ENCODE results near the gene SNRPD3. TPM values are rescaled to one million over a fixed set of nuclear protein-coding genes. Genes with fewer than 3 reads are reported as not detected.
"Not testable (repeated sequence)": the region's sequence is repeated elsewhere in the genome, so short reads cannot be mapped to it uniquely, and the experiment has no call there.

The SNRPD3 gene
- total RNA-seq, 1 donor from 2014 or later: 78.8 TPM

DNA sequence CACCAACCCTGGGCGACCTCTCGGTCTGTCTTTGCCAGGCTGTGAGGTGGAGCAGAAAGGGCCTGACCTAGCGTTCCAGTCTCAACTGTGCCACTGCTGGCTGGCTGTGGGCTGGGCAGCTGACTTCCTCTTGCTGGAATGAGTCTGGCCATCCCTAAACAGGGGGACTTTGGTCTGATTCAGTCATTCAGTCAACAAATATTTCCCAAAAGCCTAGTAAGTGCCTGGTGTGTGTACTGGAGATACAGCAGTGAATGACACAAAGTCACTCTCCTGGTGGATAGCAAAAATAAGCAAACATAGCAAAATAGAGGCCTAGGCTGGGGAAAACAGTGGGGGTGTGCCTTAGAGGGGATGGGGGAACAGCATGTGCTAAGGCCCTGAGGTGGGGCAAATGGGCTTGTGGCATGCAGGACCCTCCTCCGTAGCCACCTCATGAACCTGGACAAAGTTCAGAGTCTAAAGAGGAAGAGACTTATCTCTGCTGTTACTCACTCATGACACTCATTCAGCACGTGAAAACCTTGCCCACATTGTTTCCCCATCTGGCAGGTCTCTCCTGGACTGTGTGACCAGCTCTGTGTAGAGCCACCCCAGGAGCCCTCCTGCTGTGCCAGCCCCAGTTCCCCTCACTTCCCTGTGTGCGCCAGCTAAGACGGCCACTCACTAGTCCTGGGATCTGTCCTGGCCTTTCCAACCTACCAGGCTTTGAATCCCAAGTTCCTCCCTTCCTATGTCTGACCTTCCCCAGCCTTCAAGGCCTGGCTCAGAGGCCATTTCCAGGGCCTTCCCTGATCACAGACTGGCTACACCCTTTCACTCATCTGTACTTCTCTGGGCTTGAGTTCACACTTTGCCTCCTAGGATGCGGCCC, 5.5 kb upstream of the SNRPD3 start:
- peaks cover 33 to 36% (median 35%) of the 10 kb centered on the region in 3 donors for H3K36me3 ChIP-seq (ENCODE audit: control insufficient read depth in 3 of 3, insufficient read depth in 3 of 3, low read length in 3 of 3)
- peaks cover 42 to 60% (median 50%) of the 10 kb centered on the region in 3 donors for H3K4me1 ChIP-seq (ENCODE audit: control insufficient read depth in 3 of 3, insufficient read depth in 3 of 3, low read length in 3 of 3)
- no peak overlapping the region for H3K27ac ChIP-seq (ENCODE audit: low read depth, low read length)
- no peaks in the 10 kb centered on the region for H3K27me3 ChIP-seq (ENCODE audit: control insufficient read depth in 3 of 3, insufficient read depth in 3 of 3, low read length in 3 of 3)
- no peaks in the 10 kb centered on the region for H3K9me3 ChIP-seq (ENCODE audit: control insufficient read depth in 3 of 3, low read length in 3 of 3)
- peak overlapping the region in 2 of 3 donors; percentile 7 to 45 for H3K9ac ChIP-seq (ENCODE audit: low read depth in 1 of 3, low read length in 3 of 3)
- no peak overlapping the region for H3K4me3 ChIP-seq (ENCODE audit: low read length in 3 of 3)

DNA sequence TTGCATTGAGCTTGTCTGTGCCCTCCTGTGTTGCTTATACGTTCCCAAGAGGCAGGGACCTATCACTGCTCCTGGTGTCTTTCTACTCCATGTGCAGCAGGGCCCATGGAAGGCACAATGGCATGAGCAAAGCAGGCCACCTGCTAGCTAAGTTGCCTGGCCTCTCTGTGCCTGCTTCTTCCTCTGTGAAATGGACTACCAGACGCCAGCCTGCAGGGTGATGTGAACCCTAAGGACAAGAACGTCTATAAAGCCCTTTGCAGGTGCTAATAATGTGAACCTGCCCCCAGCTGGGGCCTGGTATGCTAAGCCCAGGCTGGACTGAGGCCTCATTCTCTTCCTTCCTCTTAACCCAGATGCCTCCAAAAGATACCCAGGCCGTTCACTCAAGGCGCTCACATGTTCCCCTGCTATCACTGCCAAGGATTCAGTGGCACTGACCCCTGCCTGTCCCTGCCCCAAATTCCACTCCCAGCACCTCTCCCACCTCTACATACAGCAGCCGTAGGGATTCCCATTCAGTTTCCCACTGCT, 4.8 kb upstream of the SNRPD3 start:
- Histone ChIP-seq H3K27ac (ENCODE audit: low read depth, low read length) (no peak overlapping the region), H3K4me3 (ENCODE audit: low read length in 3 of 3) (no peak overlapping the region), H3K4me1 (ENCODE audit: control insufficient read depth in 3 of 3, insufficient read depth in 3 of 3, low read length in 3 of 3) (peaks cover 40 to 58% (median 48%) of the 10 kb centered on the region in 3 donors), H3K9ac (ENCODE audit: low read depth in 1 of 3, low read length in 3 of 3) (peak overlapping the region in 2 of 3 donors; percentile 7 to 45), H3K27me3 (ENCODE audit: control insufficient read depth in 3 of 3, insufficient read depth in 3 of 3, low read length in 3 of 3) (no peaks in the 10 kb centered on the region), H3K9me3 (ENCODE audit: control insufficient read depth in 3 of 3, low read length in 3 of 3) (no peaks in the 10 kb centered on the region), H3K36me3 (ENCODE audit: control insufficient read depth in 3 of 3, insufficient read depth in 3 of 3, low read length in 3 of 3) (peaks cover 33 to 36% (median 35%) of the 10 kb centered on the region in 3 donors)

DNA sequence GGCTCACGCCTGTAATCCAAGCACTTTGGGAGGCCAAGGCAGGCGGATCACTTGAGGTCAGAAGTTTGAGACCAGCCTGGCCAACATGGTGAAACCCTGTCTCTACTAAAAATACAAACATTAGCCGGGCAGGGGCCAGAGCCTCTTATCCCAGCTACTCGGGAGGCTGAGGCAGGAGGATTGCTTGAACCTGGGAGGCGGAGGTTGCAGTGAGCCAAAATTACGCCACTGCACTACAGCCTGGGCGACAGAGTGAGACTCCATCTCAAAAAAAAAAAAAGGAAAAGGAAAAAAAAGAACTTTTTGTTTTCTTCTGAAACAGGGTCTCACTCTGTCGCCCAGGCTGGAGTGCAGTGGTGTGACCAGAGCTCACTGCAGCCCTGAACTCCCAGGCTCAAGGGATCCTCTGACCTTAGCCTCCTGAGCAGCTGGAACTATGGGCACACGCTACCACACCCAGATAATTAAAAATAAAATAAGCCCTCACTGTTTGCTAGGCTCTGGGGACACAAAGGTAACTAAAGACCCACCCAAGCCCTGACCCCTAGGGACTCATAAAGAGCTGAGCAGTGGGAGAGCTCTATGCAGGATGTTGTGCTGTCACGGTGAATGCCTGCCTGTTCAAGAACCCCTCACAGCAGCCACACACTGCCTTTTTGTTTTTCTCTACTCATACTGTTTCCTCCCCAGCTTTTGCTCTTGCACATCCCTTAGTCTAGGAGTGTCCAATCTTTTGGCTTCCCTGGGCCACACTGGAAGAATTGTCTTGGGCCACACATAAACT, 3.1 kb upstream of the SNRPD3 start:
- H3K9me3 ChIP-seq (ENCODE audit: control insufficient read depth in 3 of 3, low read length in 3 of 3); H3K27me3 ChIP-seq (ENCODE audit: control insufficient read depth in 3 of 3, insufficient read depth in 3 of 3, low read length in 3 of 3): not testable (repeated sequence)
- Histone ChIP-seq H3K4me3 (ENCODE audit: low read length in 3 of 3) (peak overlapping the region; percentile 90 to 98 (median 94)), H3K36me3 (ENCODE audit: control insufficient read depth in 3 of 3, insufficient read depth in 3 of 3, low read length in 3 of 3) (peaks cover 20 to 22% (median 20%) of the 10 kb centered on the region in 3 donors), H3K9ac (ENCODE audit: low read depth in 1 of 3, low read length in 3 of 3) (peak overlapping the region; percentile 98 to 99 (median 99)), H3K4me1 (ENCODE audit: control insufficient read depth in 3 of 3, insufficient read depth in 3 of 3, low read length in 3 of 3) (peaks cover 50 to 75% (median 62%) of the 10 kb centered on the region in 3 donors), H3K27ac (ENCODE audit: low read depth, low read length) (peak overlapping the region; percentile 99)

DNA sequence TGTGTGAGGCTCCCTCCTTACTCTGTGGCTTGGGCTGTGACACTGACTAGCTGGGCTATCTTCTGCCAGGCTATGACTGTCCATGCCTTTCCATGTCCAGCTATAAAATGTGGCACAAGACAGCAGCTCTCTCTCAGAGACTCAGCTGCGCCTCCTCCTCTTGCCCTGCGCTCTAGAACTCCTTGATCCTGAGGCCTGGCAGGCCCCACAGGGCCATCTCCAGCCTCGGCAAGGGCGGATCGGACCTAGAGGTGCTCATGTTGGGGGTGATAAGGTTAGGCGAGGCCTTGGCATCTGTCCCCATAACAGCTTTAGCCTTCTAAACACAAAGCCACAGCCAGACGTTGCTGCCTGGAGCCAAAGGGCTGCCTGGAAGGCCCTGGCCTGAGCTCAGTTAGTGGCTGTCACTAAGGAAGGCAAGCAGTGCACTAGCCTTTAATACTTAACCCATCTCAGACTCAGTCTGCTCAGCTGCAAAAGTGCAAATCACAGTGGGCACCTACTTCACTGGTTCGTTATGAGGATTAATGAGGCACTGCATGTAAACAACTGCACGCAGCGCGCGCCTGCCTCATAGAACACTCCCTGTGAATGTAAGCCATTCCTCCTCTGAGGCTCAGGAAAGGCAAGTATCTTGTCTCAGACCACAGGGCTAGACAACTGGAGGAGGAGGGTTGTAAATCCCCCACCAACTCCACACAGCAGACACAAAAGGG, 2.0 kb upstream of the SNRPD3 start:
- Histone ChIP-seq H3K36me3 (ENCODE audit: control insufficient read depth in 3 of 3, insufficient read depth in 3 of 3, low read length in 3 of 3) (peaks cover 14 to 22% (median 15%) of the 10 kb centered on the region in 3 donors), H3K4me3 (ENCODE audit: low read length in 3 of 3) (peak overlapping the region; percentile 90 to 98 (median 94)), H3K4me1 (ENCODE audit: control insufficient read depth in 3 of 3, insufficient read depth in 3 of 3, low read length in 3 of 3) (peaks cover 52 to 79% (median 63%) of the 10 kb centered on the region in 3 donors), H3K27ac (ENCODE audit: low read depth, low read length) (peak overlapping the region; percentile 99), H3K9ac (ENCODE audit: low read depth in 1 of 3, low read length in 3 of 3) (peak overlapping the region; percentile 98 to 99 (median 99)), H3K27me3 (ENCODE audit: control insufficient read depth in 3 of 3, insufficient read depth in 3 of 3, low read length in 3 of 3) (no peaks in the 10 kb centered on the region), H3K9me3 (ENCODE audit: control insufficient read depth in 3 of 3, low read length in 3 of 3) (no peaks in the 10 kb centered on the region)

DNA sequence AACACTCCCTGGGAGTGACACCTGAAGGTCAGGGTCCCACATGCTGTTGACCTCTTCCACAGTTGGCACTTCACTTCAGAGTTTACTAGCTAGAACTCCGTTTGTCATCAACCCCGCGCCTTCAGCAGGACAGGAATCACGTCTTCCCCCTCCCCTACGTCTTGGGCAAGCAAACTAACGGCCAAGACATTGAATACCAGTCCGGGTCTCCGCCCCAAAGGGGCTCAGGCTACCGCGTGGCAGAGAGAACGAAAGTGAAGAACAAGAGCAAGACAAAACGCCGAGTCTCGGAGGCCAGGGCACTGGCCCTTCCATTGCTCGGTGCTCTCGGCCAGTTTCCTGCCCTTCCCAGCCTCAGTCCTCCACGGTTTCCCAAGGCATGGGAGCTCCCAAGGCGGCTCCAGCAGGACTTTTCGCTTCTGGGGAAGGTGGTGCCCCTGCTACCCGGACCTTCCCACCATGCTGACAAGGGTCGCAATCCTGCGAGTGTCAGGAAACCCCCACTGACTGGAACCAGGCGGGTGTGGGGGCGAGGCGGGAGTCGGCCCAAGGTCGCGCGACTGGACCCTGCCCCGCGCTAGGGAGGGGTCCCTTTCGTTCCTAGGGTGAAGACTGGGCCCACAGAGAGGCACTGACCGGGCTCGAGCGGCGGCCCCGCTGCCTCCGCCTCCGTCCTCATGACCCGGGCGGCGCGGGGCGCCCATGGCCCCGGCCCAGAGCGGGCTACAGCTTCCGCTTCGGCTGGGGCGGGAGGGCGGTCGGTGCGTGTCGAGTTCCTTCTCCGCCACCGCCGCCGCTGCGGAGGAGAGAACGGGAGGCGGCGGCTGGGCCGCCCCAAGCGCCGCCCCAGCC, 1.3 kb upstream of the SNRPD3 start, which contains the start of gene GUCD1:
Gene GUCD1, minus strand, starts transcription at position 826 of the 852 bp plus-strand sequence. Its CDS starts 147 bp downstream, at position 679.
- no peaks in the 10 kb centered on the region for H3K27me3 ChIP-seq (ENCODE audit: control insufficient read depth in 3 of 3, insufficient read depth in 3 of 3, low read length in 3 of 3)
- peak within 1 kb of the TSS; percentile 99 for H3K27ac ChIP-seq (ENCODE audit: low read depth, low read length)
- peak within 1 kb of the TSS; percentile 98 to 99 (median 99) for H3K4me3 ChIP-seq (ENCODE audit: low read length in 3 of 3)
- peaks cover 59 to 83% (median 68%) of the 10 kb centered on the region in 3 donors for H3K4me1 ChIP-seq (ENCODE audit: control insufficient read depth in 3 of 3, insufficient read depth in 3 of 3, low read length in 3 of 3)
- H3K36me3 ChIP-seq (ENCODE audit: control insufficient read depth in 3 of 3, insufficient read depth in 3 of 3, low read length in 3 of 3): peaks cover 11 to 24% (median 12%) of the 10 kb centered on the region in 3 donors
- peak within 1 kb of the TSS; percentile 98 to 99 (median 99) for H3K9ac ChIP-seq (ENCODE audit: low read depth in 1 of 3, low read length in 3 of 3)
- no peaks in the 10 kb centered on the region for H3K9me3 ChIP-seq (ENCODE audit: control insufficient read depth in 3 of 3, low read length in 3 of 3)

DNA sequence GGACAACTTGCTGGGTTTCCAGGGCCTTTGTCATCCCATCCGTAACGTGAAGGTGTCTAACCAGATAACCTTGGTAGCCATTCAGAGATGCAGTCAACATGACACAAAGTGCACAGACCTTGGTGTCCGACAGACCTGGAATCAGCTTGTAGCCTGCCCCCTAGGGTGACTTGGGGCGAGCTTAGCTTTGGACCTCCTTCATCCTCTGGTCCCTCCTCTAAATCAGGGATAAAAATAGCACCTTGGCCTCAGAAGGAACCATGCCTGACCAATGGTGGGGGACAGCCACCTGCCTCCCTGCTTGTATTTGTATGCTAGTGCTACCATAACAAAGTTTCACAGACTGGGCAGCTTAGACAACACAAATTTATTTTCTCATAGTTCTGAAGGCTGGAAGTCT, 3.7 kb downstream of the SNRPD3 start:
- Histone ChIP-seq H3K27ac (ENCODE audit: low read depth, low read length) (peak overlapping the region; percentile 36), H3K4me3 (ENCODE audit: low read length in 3 of 3) (peak overlapping the region in 1 of 3 donors; percentile 4), H3K9me3 (ENCODE audit: control insufficient read depth in 3 of 3, low read length in 3 of 3) (no peaks in the 10 kb centered on the region), H3K36me3 (ENCODE audit: control insufficient read depth in 3 of 3, insufficient read depth in 3 of 3, low read length in 3 of 3) (peaks cover 7 to 35% (median 20%) of the 10 kb centered on the region in 3 donors), H3K9ac (ENCODE audit: low read depth in 1 of 3, low read length in 3 of 3) (peak overlapping the region in 1 of 3 donors; percentile 24), H3K27me3 (ENCODE audit: control insufficient read depth in 3 of 3, insufficient read depth in 3 of 3, low read length in 3 of 3) (no peaks in the 10 kb centered on the region), H3K4me1 (ENCODE audit: control insufficient read depth in 3 of 3, insufficient read depth in 3 of 3, low read length in 3 of 3) (peaks cover 45 to 64% (median 50%) of the 10 kb centered on the region in 3 donors)

DNA sequence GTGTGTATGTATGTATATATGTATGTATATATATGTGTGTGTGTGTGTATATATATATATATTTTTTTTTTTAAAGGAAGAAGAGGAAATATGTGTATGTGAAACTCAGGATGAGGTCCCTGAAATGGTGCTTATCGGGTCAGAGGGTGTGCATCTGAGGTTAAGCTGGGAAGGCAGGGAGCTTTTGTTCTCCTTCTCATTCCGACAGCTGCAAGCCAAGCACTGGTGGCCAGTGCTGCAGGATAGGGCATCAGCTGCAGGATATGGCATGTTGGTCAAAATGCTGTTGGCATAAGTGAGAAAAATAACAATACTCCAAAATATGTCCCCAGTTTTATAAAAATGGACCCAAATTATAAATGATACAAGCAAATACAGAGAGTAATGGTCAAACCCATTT, 7.4 kb downstream of the SNRPD3 start:
- Histone ChIP-seq H3K27me3 (ENCODE audit: control insufficient read depth in 3 of 3, insufficient read depth in 3 of 3, low read length in 3 of 3) (no peaks in the 10 kb centered on the region), H3K27ac (ENCODE audit: low read depth, low read length) (peak overlapping the region; percentile 91), H3K9me3 (ENCODE audit: control insufficient read depth in 3 of 3, low read length in 3 of 3) (no peaks in the 10 kb centered on the region), H3K4me1 (ENCODE audit: control insufficient read depth in 3 of 3, insufficient read depth in 3 of 3, low read length in 3 of 3) (peaks cover 53 to 73% (median 65%) of the 10 kb centered on the region in 3 donors), H3K9ac (ENCODE audit: low read depth in 1 of 3, low read length in 3 of 3) (peak overlapping the region in 2 of 3 donors; percentile 28 to 54), H3K4me3 (ENCODE audit: low read length in 3 of 3) (no peak overlapping the region), H3K36me3 (ENCODE audit: control insufficient read depth in 3 of 3, insufficient read depth in 3 of 3, low read length in 3 of 3) (peaks cover 9 to 32% (median 11%) of the 10 kb centered on the region in 3 donors)

DNA sequence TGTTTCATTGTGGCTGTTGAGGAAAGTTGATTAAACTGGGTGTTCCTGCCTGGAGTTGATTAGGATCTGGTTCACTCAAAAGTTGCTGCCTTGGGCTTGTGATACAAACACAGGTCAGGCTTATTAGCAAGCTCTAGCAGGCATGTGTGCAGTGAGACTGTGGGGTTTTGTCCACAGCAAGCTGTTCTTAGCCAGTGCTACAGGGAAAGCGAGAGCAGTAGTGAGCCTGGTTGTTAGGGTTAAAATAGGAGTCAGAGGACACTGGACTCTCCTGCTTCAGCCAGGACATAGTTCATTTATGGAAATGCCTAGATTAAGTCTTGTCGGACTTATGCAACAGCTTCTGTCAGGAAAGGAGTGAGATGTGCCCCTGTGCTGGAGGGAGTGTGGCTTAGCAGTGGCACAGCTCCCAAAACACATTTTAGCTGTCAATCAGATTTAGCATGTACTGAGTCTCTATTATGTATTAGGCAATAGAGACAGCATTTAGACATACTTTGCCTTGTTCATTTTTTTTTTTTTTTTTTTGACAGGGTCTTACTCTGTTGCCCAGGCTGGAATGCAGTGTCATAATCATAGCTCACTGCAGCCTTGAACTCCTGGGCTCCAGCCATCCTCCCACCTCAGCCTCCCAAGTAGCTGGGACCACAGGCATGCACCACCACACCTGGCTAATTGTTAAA, 8.7 kb downstream of the SNRPD3 start:
- H3K9me3 ChIP-seq (ENCODE audit: control insufficient read depth in 3 of 3, low read length in 3 of 3): no peaks in the 10 kb centered on the region
- H3K36me3 ChIP-seq (ENCODE audit: control insufficient read depth in 3 of 3, insufficient read depth in 3 of 3, low read length in 3 of 3): peaks cover 10 to 28% (median 16%) of the 10 kb centered on the region in 3 donors
- H3K4me3 ChIP-seq (ENCODE audit: low read length in 3 of 3): peak overlapping the region in 2 of 3 donors; percentile 3 to 45
- peak overlapping the region; percentile 91 for H3K27ac ChIP-seq (ENCODE audit: low read depth, low read length)
- peaks cover 45 to 61% (median 56%) of the 10 kb centered on the region in 3 donors for H3K4me1 ChIP-seq (ENCODE audit: control insufficient read depth in 3 of 3, insufficient read depth in 3 of 3, low read length in 3 of 3)
- no peaks in the 10 kb centered on the region for H3K27me3 ChIP-seq (ENCODE audit: control insufficient read depth in 3 of 3, insufficient read depth in 3 of 3, low read length in 3 of 3)
- peak overlapping the region; percentile 67 to 70 (median 70) for H3K9ac ChIP-seq (ENCODE audit: low read depth in 1 of 3, low read length in 3 of 3)
